SK-N-SH treated with all-trans-retinoic acid at 6 μM for 48 hours (cell line): Measurements from ENCODE around the gene C4orf33.

Source experiments
- ARNTL ChIP-seq: fragments of 450-650 bp; formaldehyde crosslinking; IDR thresholded peaks from 2 replicates; pipeline ENCODE4 v1.5.0; 2020; ENCODE audit warnings: low read depth, mild to moderate bottlenecking, moderate library complexity, borderline replicate concordance
- BACH2 ChIP-seq: fragments of 250-450 bp; sonication (Bioruptor Pico); IDR thresholded peaks from 2 replicates; pipeline ENCODE4 v1.9.0; 2021; ENCODE audit warnings: mild to moderate bottlenecking, borderline replicate concordance
- OSR1 ChIP-seq: fragments of 250-450 bp; sonication (Bioruptor Pico); IDR thresholded peaks from 2 replicates; pipeline ENCODE4 v1.8.0; 2022; ENCODE audit warnings: moderate library complexity, mild to moderate bottlenecking, inconsistent platforms
- PATZ1 ChIP-seq: fragments of 250-450 bp; sonication (Bioruptor Pico); IDR thresholded peaks from 2 replicates; pipeline ENCODE4 v1.8.0; 2020; ENCODE audit warnings: mild to moderate bottlenecking, moderate library complexity, borderline replicate concordance
- TCF4 ChIP-seq: fragments of 250-450 bp; sonication (Bioruptor Pico); IDR thresholded peaks from 2 replicates; pipeline ENCODE4 v1.8.0; 2021; ENCODE audit warnings: mild to moderate bottlenecking, moderate library complexity, borderline replicate concordance
- ZFP30 ChIP-seq: fragments of 450-650 bp; formaldehyde crosslinking; IDR thresholded peaks from 2 replicates; pipeline ENCODE4 v1.5.0; 2022; ENCODE audit warnings: mild to moderate bottlenecking, moderate library complexity

DNA sequence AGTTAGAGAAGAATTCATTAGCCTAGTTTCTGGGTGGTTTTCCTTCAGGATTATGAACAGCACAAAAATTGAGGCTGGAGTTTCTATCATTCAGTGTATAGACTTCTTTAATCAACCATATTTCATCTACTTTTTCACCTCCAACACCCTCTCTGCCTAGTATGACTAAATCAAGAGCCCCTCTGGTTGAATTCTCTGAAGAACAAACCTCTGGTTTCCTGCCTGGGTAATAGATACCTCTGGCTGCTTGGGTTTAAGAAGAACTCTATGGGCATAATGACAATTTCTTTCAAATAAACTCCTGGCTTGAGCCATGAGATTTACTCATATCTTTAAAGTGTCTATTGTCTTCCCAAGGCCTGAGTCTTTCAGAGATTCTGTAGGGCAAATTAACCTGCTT lies 66.5 kb downstream of the C4orf33 start:
- TF ChIP-seq OSR1 = no peak
- no peak for TF ChIP-seq ZFP30 (CRISPR knock-in tag)
- TF ChIP-seq BACH2 (CRISPR knock-in tag) = no peak
- TF ChIP-seq TCF4 (CRISPR knock-in tag) = no peak
- no peak for TF ChIP-seq ARNTL
- TF ChIP-seq PATZ1 = no peak
